ENCODE results near the gene FGF3. TPM values are rescaled to one million over a fixed set of nuclear protein-coding genes. Genes with fewer than 3 reads are reported as not detected.

FGF3 gene
- total and polyA plus RNA-seq, 4 donors, result not detected

DNA sequence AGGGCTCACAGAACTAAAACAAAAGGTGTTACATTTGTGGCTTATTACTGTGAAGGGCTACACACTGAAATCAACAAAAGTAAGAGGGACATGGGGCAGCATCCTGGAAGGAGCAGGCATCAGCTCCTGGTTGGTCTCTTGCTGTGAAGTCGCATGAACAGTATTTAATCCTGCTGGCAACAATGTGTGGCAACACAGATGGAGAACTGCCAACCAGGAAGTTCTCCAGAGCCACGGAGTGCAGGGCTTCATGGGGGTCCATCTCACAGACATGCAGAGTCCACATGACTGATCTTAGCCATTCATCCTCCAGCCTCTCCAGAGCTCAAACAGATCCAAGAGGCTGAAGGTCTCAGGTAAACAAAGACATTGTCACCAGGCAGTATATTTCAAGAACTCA lies 32.8 kb upstream of the FGF3 start:
- TF ChIP-seq, protein P1, sequence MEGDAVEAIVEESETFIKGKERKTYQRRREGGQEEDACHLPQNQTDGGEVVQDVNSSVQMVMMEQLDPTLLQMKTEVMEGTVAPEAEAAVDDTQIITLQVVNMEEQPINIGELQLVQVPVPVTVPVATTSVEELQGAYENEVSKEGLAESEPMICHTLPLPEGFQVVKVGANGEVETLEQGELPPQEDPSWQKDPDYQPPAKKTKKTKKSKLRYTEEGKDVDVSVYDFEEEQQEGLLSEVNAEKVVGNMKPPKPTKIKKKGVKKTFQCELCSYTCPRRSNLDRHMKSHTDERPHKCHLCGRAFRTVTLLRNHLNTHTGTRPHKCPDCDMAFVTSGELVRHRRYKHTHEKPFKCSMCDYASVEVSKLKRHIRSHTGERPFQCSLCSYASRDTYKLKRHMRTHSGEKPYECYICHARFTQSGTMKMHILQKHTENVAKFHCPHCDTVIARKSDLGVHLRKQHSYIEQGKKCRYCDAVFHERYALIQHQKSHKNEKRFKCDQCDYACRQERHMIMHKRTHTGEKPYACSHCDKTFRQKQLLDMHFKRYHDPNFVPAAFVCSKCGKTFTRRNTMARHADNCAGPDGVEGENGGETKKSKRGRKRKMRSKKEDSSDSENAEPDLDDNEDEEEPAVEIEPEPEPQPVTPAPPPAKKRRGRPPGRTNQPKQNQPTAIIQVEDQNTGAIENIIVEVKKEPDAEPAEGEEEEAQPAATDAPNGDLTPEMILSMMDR (IDR thresholded peaks at IDR 0.05; ENCODE audit: control extremely low read depth, extremely low read depth), result no peak
- no peak overlapping the region for H3K27ac ChIP-seq (ENCODE audit: low read depth in 1 of 2, low read length in 1 of 2)
- H3K4me1 ChIP-seq (ENCODE audit: control insufficient read depth in 5 of 5, insufficient read depth in 5 of 5, low read length in 5 of 5), result no peaks in the 10 kb centered on the region
- 39 to 42% methylated on average over 2 of the region's 2 CpGs for WGBS, 2 donors
- ATAC-seq (ENCODE audit: insufficient read depth, low FRiP score) (no peak), DNase-seq (no peak)
- no peak overlapping the region for H3K9ac ChIP-seq (ENCODE audit: insufficient read depth in 1 of 2, low read length in 2 of 2)
- H3K27me3 ChIP-seq (ENCODE audit: control insufficient read depth in 3 of 3, insufficient read depth in 3 of 3, low read length in 2 of 3), result peaks cover 0 to 24% (median 3%) of the 10 kb centered on the region in 3 donors
- peaks cover 0 to 7% (median 5%) of the 10 kb centered on the region in 4 donors for H3K9me3 ChIP-seq (ENCODE audit: control insufficient read depth in 4 of 4, insufficient read depth in 3 of 4, low read length in 3 of 4)
- no peak overlapping the region for H3K4me3 ChIP-seq
- no peaks in the 10 kb centered on the region for H3K36me3 ChIP-seq (ENCODE audit: control insufficient read depth in 4 of 4, insufficient read depth in 4 of 4, low read length in 4 of 4)

DNA sequence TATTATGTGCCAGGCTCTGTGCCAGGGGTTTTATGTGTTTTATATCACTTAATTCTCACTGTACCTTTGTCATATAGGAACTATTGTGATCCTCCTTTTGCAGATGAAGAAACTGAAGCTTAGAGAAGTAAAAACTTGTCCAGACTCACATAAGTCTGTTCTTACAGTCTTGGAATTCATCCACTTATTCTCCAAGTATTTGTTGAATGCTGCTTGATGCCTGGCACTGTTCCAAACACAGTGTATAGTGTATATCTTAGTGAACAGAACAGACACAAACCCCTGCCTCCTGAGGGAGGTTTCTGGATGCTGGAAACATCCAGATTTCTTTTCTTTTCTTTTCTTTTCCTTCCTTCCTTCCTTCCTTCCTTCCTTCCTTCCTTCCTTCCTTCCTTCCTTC lies 29.0 kb upstream of the FGF3 start:
- H3K27me3 ChIP-seq (ENCODE audit: control insufficient read depth in 3 of 3, insufficient read depth in 3 of 3, low read length in 2 of 3), result peaks cover 0 to 28% (median 3%) of the 10 kb centered on the region in 3 donors
- TF ChIP-seq, protein P1 (IDR thresholded peaks at IDR 0.05; ENCODE audit: control extremely low read depth, extremely low read depth), result no peak
- ATAC-seq (ENCODE audit: insufficient read depth, low FRiP score) (no peak), DNase-seq (peak; percentile 72 to 95 (median 93))
- H3K27ac ChIP-seq (ENCODE audit: low read depth in 1 of 2, low read length in 1 of 2), result no peak overlapping the region
- peaks cover 0 to 7% (median 5%) of the 10 kb centered on the region in 4 donors for H3K9me3 ChIP-seq (ENCODE audit: control insufficient read depth in 4 of 4, insufficient read depth in 3 of 4, low read length in 3 of 4)
- H3K9ac ChIP-seq (ENCODE audit: insufficient read depth in 1 of 2, low read length in 2 of 2), result no peak overlapping the region
- H3K4me1 ChIP-seq (ENCODE audit: control insufficient read depth in 5 of 5, insufficient read depth in 5 of 5, low read length in 5 of 5), result no peaks in the 10 kb centered on the region
- H3K36me3 ChIP-seq (ENCODE audit: control insufficient read depth in 4 of 4, insufficient read depth in 4 of 4, low read length in 4 of 4), result no peaks in the 10 kb centered on the region
- H3K4me3 ChIP-seq, result no peak overlapping the region

DNA sequence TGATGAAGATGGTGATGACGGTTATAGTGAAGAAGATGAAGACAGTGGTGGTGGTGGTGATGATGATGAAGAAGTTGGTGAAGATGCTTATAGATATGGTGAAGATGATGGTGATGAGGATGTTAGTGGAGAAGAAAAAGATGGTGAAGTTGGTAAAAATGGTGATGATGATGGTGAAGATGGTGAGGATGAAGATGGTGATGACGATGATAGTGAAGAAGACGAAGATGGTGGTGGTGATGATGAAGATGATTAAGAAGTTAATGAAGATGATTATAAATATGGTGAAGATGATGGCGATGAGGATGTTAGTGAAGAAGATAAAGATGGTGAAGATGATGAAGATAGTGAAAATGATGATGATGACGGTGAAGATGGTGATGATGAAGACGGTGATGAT lies 25.2 kb upstream of the FGF3 start:
- TF ChIP-seq, protein P1 (IDR thresholded peaks at IDR 0.05; ENCODE audit: control extremely low read depth, extremely low read depth), result no peak
- Histone ChIP-seq H3K9ac (ENCODE audit: insufficient read depth in 1 of 2, low read length in 2 of 2) (no peak overlapping the region), H3K36me3 (ENCODE audit: control insufficient read depth in 4 of 4, insufficient read depth in 4 of 4, low read length in 4 of 4) (no peaks in the 10 kb centered on the region), H3K4me1 (ENCODE audit: control insufficient read depth in 5 of 5, insufficient read depth in 5 of 5, low read length in 5 of 5) (no peaks in the 10 kb centered on the region), H3K27ac (ENCODE audit: low read depth in 1 of 2, low read length in 1 of 2) (no peak overlapping the region), H3K4me3 (no peak overlapping the region), H3K9me3 (ENCODE audit: control insufficient read depth in 4 of 4, insufficient read depth in 3 of 4, low read length in 3 of 4) (peaks cover 0 to 12% (median 2%) of the 10 kb centered on the region in 4 donors), H3K27me3 (ENCODE audit: control insufficient read depth in 3 of 3, insufficient read depth in 3 of 3, low read length in 2 of 3) (peaks cover 3 to 10% (median 10%) of the 10 kb centered on the region in 3 donors)
- no peak for DNase-seq
- ATAC-seq (ENCODE audit: insufficient read depth, low FRiP score), result no peak
- WGBS, 2 donors, result 95 to 98% methylated on average over 6 of the region's 6 CpGs

DNA sequence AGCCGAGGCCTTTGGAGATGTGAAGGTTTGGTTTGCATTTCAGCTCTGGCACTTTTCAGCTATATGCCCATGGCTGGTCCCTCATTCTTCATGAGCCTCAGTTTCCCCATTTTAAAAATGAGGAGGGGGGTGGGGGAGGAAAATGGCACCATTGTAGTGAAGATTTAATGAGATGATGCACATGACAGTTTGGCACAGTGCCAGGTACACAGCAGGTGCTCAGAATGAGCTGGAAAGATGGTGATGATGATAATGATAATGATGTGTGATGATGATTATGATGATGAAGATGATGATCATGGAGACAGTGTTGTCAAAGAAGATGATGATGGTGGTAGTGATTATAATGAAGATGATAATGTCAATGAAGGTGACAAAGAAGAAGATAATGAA lies 24.3 kb upstream of the FGF3 start:
- Histone ChIP-seq H3K9ac (ENCODE audit: insufficient read depth in 1 of 2, low read length in 2 of 2) (no peak overlapping the region), H3K27me3 (ENCODE audit: control insufficient read depth in 3 of 3, insufficient read depth in 3 of 3, low read length in 2 of 3) (peaks cover 3 to 10% (median 10%) of the 10 kb centered on the region in 3 donors), H3K4me3 (no peak overlapping the region), H3K36me3 (ENCODE audit: control insufficient read depth in 4 of 4, insufficient read depth in 4 of 4, low read length in 4 of 4) (no peaks in the 10 kb centered on the region), H3K4me1 (ENCODE audit: control insufficient read depth in 5 of 5, insufficient read depth in 5 of 5, low read length in 5 of 5) (no peaks in the 10 kb centered on the region), H3K9me3 (ENCODE audit: control insufficient read depth in 4 of 4, insufficient read depth in 3 of 4, low read length in 3 of 4) (peaks cover 0 to 10% (median 0%) of the 10 kb centered on the region in 4 donors), H3K27ac (ENCODE audit: low read depth in 1 of 2, low read length in 1 of 2) (no peak overlapping the region)
- WGBS, 2 donors, result 35 to 42% methylated on average over 1 of the region's 1 CpG
- DNase-seq, result no peak
- ATAC-seq (ENCODE audit: insufficient read depth, low FRiP score), result no peak
- TF ChIP-seq, protein P1 (IDR thresholded peaks at IDR 0.05; ENCODE audit: control extremely low read depth, extremely low read depth), result no peak
